GM12892 (cell line): ENCODE results near the gene PDCD4.

ENCODE experiments used
- DNase-seq: peaks from one replicate; pipeline ENCODE4 v3.0.0; 2011; ENCODE audit not compliant: insufficient read length
- FAIRE-seq: peaks from 2 replicates; lab custom pipeline; 2011; peaks lifted over from hg19 to GRCh38; lab: Jason Lieb, UNC
- POLR2A ChIP-seq: IDR thresholded peaks from 2 replicates; pipeline ENCODE4 v1.6.1; 2011; ENCODE audit warnings: low read depth, low read length, control low read depth
- POLR2AphosphoS5 ChIP-seq: IDR thresholded peaks from 2 replicates; pipeline ENCODE4 v1.6.1; 2011; ENCODE audit warnings: low read depth, low read length, control low read depth
- TAF1 ChIP-seq: IDR thresholded peaks from 2 replicates; pipeline ENCODE4 v1.6.1; 2011; ENCODE audit warnings: low read depth, mild to moderate bottlenecking, control low read depth, low read length, borderline replicate concordance

PDCD4 gene

DNA sequence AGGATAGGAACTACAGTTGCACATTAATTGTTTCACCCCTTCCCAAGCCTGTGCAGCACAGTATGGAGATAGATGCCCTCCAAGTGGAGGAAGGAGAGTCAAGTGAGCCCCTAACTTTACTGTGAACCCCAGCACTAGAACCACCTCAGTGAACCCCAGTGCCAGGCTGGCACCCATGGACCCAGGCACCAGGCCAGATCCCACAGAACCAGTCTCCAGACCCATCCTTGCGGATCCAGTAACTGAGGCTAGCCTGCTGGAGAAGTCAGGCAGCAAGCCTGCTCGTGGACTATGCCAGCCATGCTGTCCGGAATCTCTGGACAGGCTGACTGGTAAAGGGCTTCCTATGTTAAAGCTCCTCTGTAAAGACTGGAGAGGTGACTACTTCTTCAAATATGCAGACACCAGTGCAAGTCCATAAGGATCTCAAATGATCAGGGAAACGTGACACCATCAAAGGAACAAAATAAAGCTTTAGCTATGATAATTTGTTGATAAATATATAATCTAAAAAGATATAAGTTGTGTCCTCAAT lies 75.4 kb downstream of the PDCD4 start:
- TF ChIP-seq POLR2A (no peak; the same call in 1 of the 2 replicates), POLR2AphosphoS5 (no peak), TAF1 (no peak)
- FAIRE-seq (peak; percentile 17), DNase-seq (no peak)
